SU-DHL-6 (cell line): ENCODE results near the gene KIF1A.

ENCODE experiments used
- H2AFZ ChIP-seq: fragments of 200-600 bp; sonication (generic); 2 replicates; pipeline ENCODE4 v1.6.1; 2014; ENCODE audit warnings: low read depth, mild to moderate bottlenecking, moderate library complexity, mixed read lengths, antibody characterized with exemption, low read length; ENCODE audit not compliant: severe bottlenecking
- H3F3A ChIP-seq: fragments of 200-600 bp; shearing (Covaris generic); 2 replicates; pipeline ENCODE4 v1.6.0; 2016; ENCODE audit warnings: antibody characterized with exemption, mild to moderate bottlenecking; ENCODE audit not compliant: insufficient read depth
- H3K27ac ChIP-seq: fragments of 200-600 bp; sonication (generic); 2 replicates; pipeline ENCODE4 v1.5.1; 2016; ENCODE audit warnings: low read depth, mild to moderate bottlenecking, low read length, moderate library complexity, mixed read lengths
- H3K27me3 ChIP-seq: fragments of 200-600 bp; sonication (generic), shearing (Covaris generic); 2 replicates; pipeline ENCODE4 v1.6.0; 2014; ENCODE audit warnings: mild to moderate bottlenecking, low read length
- H3K36me3 ChIP-seq: fragments of 200-600 bp; sonication (generic); 2 replicates; pipeline ENCODE4 v1.6.1; 2014; ENCODE audit warnings: mild to moderate bottlenecking, low read length, mixed read lengths
- H3K4me2 ChIP-seq: fragments of 300-600, 200-600 bp; shearing (Covaris generic), sonication (generic); 2 replicates; pipeline ENCODE4 v1.6.0; 2014; ENCODE audit warnings: low read length, low read depth, mild to moderate bottlenecking; ENCODE audit not compliant: poor library complexity, severe bottlenecking
- H3K4me3 ChIP-seq: fragments of 200-600 bp; sonication (generic); 2 replicates; pipeline ENCODE4 v1.5.1; 2014; ENCODE audit warnings: antibody characterized with exemption, low read length, mild to moderate bottlenecking, mixed read lengths; ENCODE audit not compliant: insufficient read depth, poor library complexity, severe bottlenecking
- H3K79me2 ChIP-seq: fragments of 200-600 bp; sonication (generic); 2 replicates; pipeline ENCODE4 v1.6.1; 2014; ENCODE audit warnings: mild to moderate bottlenecking, low read length, moderate library complexity; ENCODE audit not compliant: insufficient read depth
- H3K9ac ChIP-seq: fragments of 200-600 bp; sonication (generic); 2 replicates; pipeline ENCODE4 v1.7.0; 2014; ENCODE audit warnings: mild to moderate bottlenecking, low read length
- H3K9me2 ChIP-seq: fragments of 200-600 bp; sonication (generic); replicated peaks from 2 replicates; pipeline ENCODE4 v1.6.1; 2014; ENCODE audit warnings: low read length; ENCODE audit not compliant: insufficient read depth
- H3K9me3 ChIP-seq: fragments of 200-600 bp; sonication (generic); 2 replicates; pipeline ENCODE4 v1.6.1; 2014; ENCODE audit warnings: low read length, mixed read lengths; ENCODE audit not compliant: insufficient read depth
- H4K20me1 ChIP-seq: fragments of 200-600 bp; sonication (generic); 2 replicates; pipeline ENCODE4 v1.6.1; 2014; ENCODE audit warnings: low read depth, mild to moderate bottlenecking, antibody characterized with exemption, low read length, moderate library complexity, mixed read lengths
- CTCF ChIP-seq: fragments of 200-600 bp; sonication (generic); IDR thresholded peaks from one replicate; pipeline ENCODE4 v1.5.1; 2017; ENCODE audit warnings: antibody characterized with exemption, mild to moderate bottlenecking, low read length, moderate library complexity; ENCODE audit not compliant: insufficient read depth, poor library complexity, severe bottlenecking
- EZH2phosphoT487 ChIP-seq: fragments of 200-600 bp; sonication (generic), shearing (Covaris generic); conservative IDR thresholded peaks from 2 replicates; pipeline ENCODE4 v1.6.1; 2018; ENCODE audit warnings: mild to moderate bottlenecking, antibody characterized with exemption, low read length, moderate library complexity, mixed read lengths

Gene KIF1A

GRCh38 chr2:240813231-240813921 is 6.6 kb downstream of the KIF1A start:
- Histone ChIP-seq H3F3A (no peaks in the 10 kb centered on the region), H4K20me1 (no peaks in the 10 kb centered on the region), H3K9me2 (no peaks in the 10 kb centered on the region), H3K9me3 (0 out of 2 replicates have a peak, but pooled peaks cover 9% of the 10 kb centered on the region), H2AFZ (no peak overlapping the region), H3K79me2 (no peaks in the 10 kb centered on the region), H3K36me3 (no peaks in the 10 kb centered on the region), H3K27me3 (no peaks in the 10 kb centered on the region), H3K4me2 (no peak overlapping the region), H3K27ac (no peak overlapping the region), H3K4me3 (no peak overlapping the region), H3K9ac (no peak overlapping the region)
- TF ChIP-seq EZH2phosphoT487 (no peak), CTCF (no peak)

GRCh38 chr2:240812721-240813120 is 7.3 kb downstream of the KIF1A start:
- H3K4me2 ChIP-seq, result no peak overlapping the region
- no peaks in the 10 kb centered on the region for H3K27me3 ChIP-seq
- no peaks in the 10 kb centered on the region for H3K79me2 ChIP-seq
- H4K20me1 ChIP-seq, result no peaks in the 10 kb centered on the region
- H3K4me3 ChIP-seq, result no peak overlapping the region
- H3K27ac ChIP-seq, result no peak overlapping the region
- H3F3A ChIP-seq, result no peaks in the 10 kb centered on the region
- no peaks in the 10 kb centered on the region for H3K36me3 ChIP-seq
- H3K9me2 ChIP-seq, result no peaks in the 10 kb centered on the region
- 0 out of 2 replicates have a peak, but pooled peaks cover 9% of the 10 kb centered on the region for H3K9me3 ChIP-seq
- TF ChIP-seq EZH2phosphoT487 (no peak), CTCF (no peak)
- H2AFZ ChIP-seq, result no peak overlapping the region
- no peak overlapping the region for H3K9ac ChIP-seq

GRCh38 chr2:240812301-240812680 is 7.7 kb downstream of the KIF1A start:
- Histone ChIP-seq H2AFZ (no peak overlapping the region), H4K20me1 (no peaks in the 10 kb centered on the region), H3K9ac (no peak overlapping the region), H3K27ac (no peak overlapping the region), H3K36me3 (no peaks in the 10 kb centered on the region), H3F3A (no peaks in the 10 kb centered on the region), H3K4me2 (no peak overlapping the region), H3K4me3 (no peak overlapping the region), H3K9me2 (no peaks in the 10 kb centered on the region), H3K9me3 (0 out of 2 replicates have a peak, but pooled peaks cover 9% of the 10 kb centered on the region), H3K79me2 (no peaks in the 10 kb centered on the region), H3K27me3 (no peaks in the 10 kb centered on the region)
- TF ChIP-seq EZH2phosphoT487, result no peak
- TF ChIP-seq CTCF, result no peak
